ENCODE results near the gene CCNDBP1. TPM values are rescaled to one million over a fixed set of nuclear protein-coding genes. Genes with fewer than 3 reads are reported as not detected.

The CCNDBP1 gene
- total and polyA plus RNA-seq, 5 donors from 2014 or later = 111 to 352 (median 303) TPM

GRCh38 chr15:43207024-43207423 lies 21.8 kb downstream of the CCNDBP1 start:
- H3K27ac Mint-ChIP-seq = no peak overlapping the region
- Histone ChIP-seq H3K4me3 (ENCODE audit: low read depth, low read length) (no peak overlapping the region), H3K9me3 (ENCODE audit: control insufficient read depth in 2 of 2, low read length in 2 of 2) (no peaks in the 10 kb centered on the region), H3K27ac (ENCODE audit: insufficient read depth, low read length, poor library complexity, severe bottlenecking) (no peak overlapping the region), H3K4me1 (ENCODE audit: control insufficient read depth, insufficient read depth, low read length, poor library complexity, severe bottlenecking) (no peaks in the 10 kb centered on the region), H3K27me3 (ENCODE audit: control insufficient read depth, insufficient read depth, low read length) (peaks cover 2% of the 10 kb centered on the region), H3K36me3 (ENCODE audit: control insufficient read depth, insufficient read depth, low read length) (no peaks in the 10 kb centered on the region)
- no peaks in the 10 kb centered on the region for H3K9me3 Mint-ChIP-seq
- no peak overlapping the region for H3K4me3 Mint-ChIP-seq
- H3K4me1 Mint-ChIP-seq = peaks cover 0 to 5% (median 2%) of the 10 kb centered on the region in 4 donors
- no peak for ATAC-seq (ENCODE audit: low read depth in 2 of 2)
- peaks cover 9% of the 10 kb centered on the region for H3K27me3 Mint-ChIP-seq
- no peaks in the 10 kb centered on the region for H3K36me3 Mint-ChIP-seq
- no peak for DNase-seq

GRCh38 chr15:43208052-43209002 lies 23.1 kb downstream of the CCNDBP1 start:
- no peaks in the 10 kb centered on the region for H3K36me3 Mint-ChIP-seq

GRCh38 chr15:43209059-43209824 lies 24.0 kb downstream of the CCNDBP1 start:
- peaks cover 0 to 4% (median 2%) of the 10 kb centered on the region in 4 donors for H3K4me1 Mint-ChIP-seq
- Histone ChIP-seq H3K4me1 (ENCODE audit: control insufficient read depth, insufficient read depth, low read length, poor library complexity, severe bottlenecking) (no peaks in the 10 kb centered on the region), H3K36me3 (ENCODE audit: control insufficient read depth, insufficient read depth, low read length) (no peaks in the 10 kb centered on the region), H3K9me3 (ENCODE audit: control insufficient read depth in 2 of 2, low read length in 2 of 2) (no peaks in the 10 kb centered on the region), H3K27ac (ENCODE audit: insufficient read depth, low read length, poor library complexity, severe bottlenecking) (no peak overlapping the region), H3K27me3 (ENCODE audit: control insufficient read depth, insufficient read depth, low read length) (peaks cover 2% of the 10 kb centered on the region), H3K4me3 (ENCODE audit: low read depth, low read length) (no peak overlapping the region)
- H3K4me3 Mint-ChIP-seq = no peak overlapping the region
- DNase-seq = no peak
- ATAC-seq (ENCODE audit: low read depth in 2 of 2) = no peak
- no peak overlapping the region for H3K27ac Mint-ChIP-seq
- no peaks in the 10 kb centered on the region for H3K9me3 Mint-ChIP-seq
- H3K36me3 Mint-ChIP-seq = no peaks in the 10 kb centered on the region
- peaks cover 9% of the 10 kb centered on the region for H3K27me3 Mint-ChIP-seq

More at GRCh38 chr15:43208052-43209002, 23.1 kb downstream of the CCNDBP1 start:
- Histone ChIP-seq H3K9me3 (ENCODE audit: control insufficient read depth in 2 of 2, low read length in 2 of 2) (no peaks in the 10 kb centered on the region), H3K4me1 (ENCODE audit: control insufficient read depth, insufficient read depth, low read length, poor library complexity, severe bottlenecking) (no peaks in the 10 kb centered on the region), H3K27me3 (ENCODE audit: control insufficient read depth, insufficient read depth, low read length) (peaks cover 2% of the 10 kb centered on the region), H3K4me3 (ENCODE audit: low read depth, low read length) (no peak overlapping the region), H3K36me3 (ENCODE audit: control insufficient read depth, insufficient read depth, low read length) (no peaks in the 10 kb centered on the region), H3K27ac (ENCODE audit: insufficient read depth, low read length, poor library complexity, severe bottlenecking) (no peak overlapping the region)
- H3K4me1 Mint-ChIP-seq = peaks cover 0 to 5% (median 2%) of the 10 kb centered on the region in 4 donors
- no peak overlapping the region for H3K4me3 Mint-ChIP-seq
- DNase-seq (no peak), ATAC-seq (ENCODE audit: low read depth in 2 of 2) (no peak)
- no peaks in the 10 kb centered on the region for H3K9me3 Mint-ChIP-seq
- H3K27ac Mint-ChIP-seq = peak overlapping the region in 1 of 3 donors; percentile 56
- peaks cover 9% of the 10 kb centered on the region for H3K27me3 Mint-ChIP-seq

GRCh38 chr15:43210172-43210745 lies 25.1 kb downstream of the CCNDBP1 start:
- H3K9me3 Mint-ChIP-seq = no peaks in the 10 kb centered on the region
- no peaks in the 10 kb centered on the region for H3K9me3 ChIP-seq (ENCODE audit: control insufficient read depth in 2 of 2, low read length in 2 of 2)
- H3K4me3 Mint-ChIP-seq = no peak overlapping the region
- no peak for DNase-seq
- H3K36me3 ChIP-seq (ENCODE audit: control insufficient read depth, insufficient read depth, low read length) = no peaks in the 10 kb centered on the region
- no peaks in the 10 kb centered on the region for H3K4me1 ChIP-seq (ENCODE audit: control insufficient read depth, insufficient read depth, low read length, poor library complexity, severe bottlenecking)
- no peak overlapping the region for H3K4me3 ChIP-seq (ENCODE audit: low read depth, low read length)
- H3K27ac ChIP-seq (ENCODE audit: insufficient read depth, low read length, poor library complexity, severe bottlenecking) = no peak overlapping the region
- H3K27ac Mint-ChIP-seq = peak overlapping the region in 1 of 3 donors; percentile 16
- H3K27me3 ChIP-seq (ENCODE audit: control insufficient read depth, insufficient read depth, low read length) = peaks cover 2% of the 10 kb centered on the region
- H3K4me1 Mint-ChIP-seq = no peaks in the 10 kb centered on the region
- no peaks in the 10 kb centered on the region for H3K36me3 Mint-ChIP-seq
- peaks cover 9% of the 10 kb centered on the region for H3K27me3 Mint-ChIP-seq
- ATAC-seq (ENCODE audit: low read depth in 2 of 2) = no peak

GRCh38 chr15:43210807-43211206 lies 25.6 kb downstream of the CCNDBP1 start:
- no peak overlapping the region for H3K27ac ChIP-seq (ENCODE audit: insufficient read depth, low read length, poor library complexity, severe bottlenecking)
- Mint-ChIP-seq H3K27ac (no peak overlapping the region), H3K4me1 (no peaks in the 10 kb centered on the region), H3K9me3 (no peaks in the 10 kb centered on the region), H3K36me3 (no peaks in the 10 kb centered on the region), H3K4me3 (no peak overlapping the region), H3K27me3 (peaks cover 9% of the 10 kb centered on the region)
- H3K9me3 ChIP-seq (ENCODE audit: control insufficient read depth in 2 of 2, low read length in 2 of 2) = no peaks in the 10 kb centered on the region
- ATAC-seq (ENCODE audit: low read depth in 2 of 2) (no peak), DNase-seq (no peak)
- no peaks in the 10 kb centered on the region for H3K36me3 ChIP-seq (ENCODE audit: control insufficient read depth, insufficient read depth, low read length)
- no peak overlapping the region for H3K4me3 ChIP-seq (ENCODE audit: low read depth, low read length)
- H3K4me1 ChIP-seq (ENCODE audit: control insufficient read depth, insufficient read depth, low read length, poor library complexity, severe bottlenecking) = no peaks in the 10 kb centered on the region
- H3K27me3 ChIP-seq (ENCODE audit: control insufficient read depth, insufficient read depth, low read length) = peaks cover 2% of the 10 kb centered on the region

GRCh38 chr15:43211224-43211735 lies 26.1 kb downstream of the CCNDBP1 start:
- Histone ChIP-seq H3K4me1 (ENCODE audit: control insufficient read depth, insufficient read depth, low read length, poor library complexity, severe bottlenecking) (no peaks in the 10 kb centered on the region), H3K9me3 (ENCODE audit: control insufficient read depth in 2 of 2, low read length in 2 of 2) (no peaks in the 10 kb centered on the region), H3K27me3 (ENCODE audit: control insufficient read depth, insufficient read depth, low read length) (peaks cover 2% of the 10 kb centered on the region), H3K4me3 (ENCODE audit: low read depth, low read length) (no peak overlapping the region), H3K36me3 (ENCODE audit: control insufficient read depth, insufficient read depth, low read length) (no peaks in the 10 kb centered on the region), H3K27ac (ENCODE audit: insufficient read depth, low read length, poor library complexity, severe bottlenecking) (no peak overlapping the region)
- DNase-seq (no peak), ATAC-seq (ENCODE audit: low read depth in 2 of 2) (no peak)
- H3K36me3 Mint-ChIP-seq = no peaks in the 10 kb centered on the region
- no peaks in the 10 kb centered on the region for H3K4me1 Mint-ChIP-seq
- no peak overlapping the region for H3K4me3 Mint-ChIP-seq
- peaks cover 9% of the 10 kb centered on the region for H3K27me3 Mint-ChIP-seq
- H3K9me3 Mint-ChIP-seq = no peaks in the 10 kb centered on the region
- H3K27ac Mint-ChIP-seq = no peak overlapping the region

GRCh38 chr15:43212299-43212698 lies 27.1 kb downstream of the CCNDBP1 start:
- Mint-ChIP-seq H3K4me1 (no peaks in the 10 kb centered on the region), H3K27ac (no peak overlapping the region), H3K36me3 (no peaks in the 10 kb centered on the region), H3K9me3 (peaks cover 0 to 2% (median 0%) of the 10 kb centered on the region in 7 donors), H3K4me3 (no peak overlapping the region), H3K27me3 (peaks cover 9% of the 10 kb centered on the region)
- H3K4me1 ChIP-seq (ENCODE audit: control insufficient read depth, insufficient read depth, low read length, poor library complexity, severe bottlenecking) = no peaks in the 10 kb centered on the region
- DNase-seq = no peak
- no peaks in the 10 kb centered on the region for H3K36me3 ChIP-seq (ENCODE audit: control insufficient read depth, insufficient read depth, low read length)
- ATAC-seq (ENCODE audit: low read depth in 2 of 2) = no peak
- H3K27ac ChIP-seq (ENCODE audit: insufficient read depth, low read length, poor library complexity, severe bottlenecking) = no peak overlapping the region
- H3K9me3 ChIP-seq (ENCODE audit: control insufficient read depth in 2 of 2, low read length in 2 of 2) = no peaks in the 10 kb centered on the region
- H3K4me3 ChIP-seq (ENCODE audit: low read depth, low read length) = no peak overlapping the region
- peaks cover 2% of the 10 kb centered on the region for H3K27me3 ChIP-seq (ENCODE audit: control insufficient read depth, insufficient read depth, low read length)

Measured in CD4-positive, CD25-positive, alpha-beta regulatory T cell (primary cell).